HG02623 (cell line): ENCODE data around the gene CDKAL1.

ENCODE experiments used
- ATAC-seq: cut with Tn5 transposase; IDR thresholded peaks from one replicate; pipeline ENCODE4 v1.9.1; 2021; ENCODE audit warnings: moderate library complexity; ENCODE audit not compliant: unreplicated experiment

The CDKAL1 gene

GRCh38 chr6:20789162-20789561 lies 254.9 kb downstream of the CDKAL1 start:
- ATAC-seq = no peak

- ATAC-seq = no peak
These were observed 256.0 kb downstream of the CDKAL1 start for GRCh38 chr6:20790032-20790791.

GRCh38 chr6:20791074-20791473 lies 256.8 kb downstream of the CDKAL1 start:
- no peak for ATAC-seq

GRCh38 chr6:20791944-20792343 lies 257.7 kb downstream of the CDKAL1 start:
- ATAC-seq = no peak

- no peak for ATAC-seq
These were observed 258.9 kb downstream of the CDKAL1 start for GRCh38 chr6:20793174-20793573.

GRCh38 chr6:20797597-20797996 lies 263.3 kb downstream of the CDKAL1 start:
- ATAC-seq = no peak

GRCh38 chr6:20800229-20800628 lies 266.0 kb downstream of the CDKAL1 start:
- no peak for ATAC-seq

- no peak for ATAC-seq
These were observed 266.4 kb downstream of the CDKAL1 start for GRCh38 chr6:20800653-20801052.

- no peak for ATAC-seq
These were observed 267.3 kb downstream of the CDKAL1 start for GRCh38 chr6:20801595-20801994.

- ATAC-seq = no peak
These were observed 268.3 kb downstream of the CDKAL1 start for GRCh38 chr6:20802596-20802995.

GRCh38 chr6:20805021-20805420 lies 270.8 kb downstream of the CDKAL1 start:
- no peak for ATAC-seq

GRCh38 chr6:20806669-20807068 lies 272.4 kb downstream of the CDKAL1 start:
- ATAC-seq = no peak

- ATAC-seq = no peak
These were observed 274.2 kb downstream of the CDKAL1 start for GRCh38 chr6:20808439-20808838.

GRCh38 chr6:20808924-20809323 lies 274.7 kb downstream of the CDKAL1 start:
- ATAC-seq = no peak

GRCh38 chr6:20810727-20811108 lies 276.5 kb downstream of the CDKAL1 start:
- no peak for ATAC-seq

GRCh38 chr6:20811109-20811761 lies 277.0 kb downstream of the CDKAL1 start:
- no peak for ATAC-seq

GRCh38 chr6:20812776-20813175 lies 278.5 kb downstream of the CDKAL1 start:
- ATAC-seq = no peak

- ATAC-seq = no peak
These were observed 280.2 kb downstream of the CDKAL1 start for GRCh38 chr6:20814494-20814893.

- ATAC-seq = no peak
These were observed 281.9 kb downstream of the CDKAL1 start for GRCh38 chr6:20816126-20816525.

- no peak for ATAC-seq
These were observed 283.6 kb downstream of the CDKAL1 start for GRCh38 chr6:20817806-20818320.

- ATAC-seq = no peak
These were observed 285.6 kb downstream of the CDKAL1 start for GRCh38 chr6:20819774-20820400.

GRCh38 chr6:20826378-20826777 lies 292.1 kb downstream of the CDKAL1 start:
- ATAC-seq = no peak
